ENCODE measurements around the gene ARHGEF1.

GRCh38 chr19:41919948-41920712 lies 37.1 kb downstream of the ARHGEF1 start:
- TF ChIP-seq EZH2 (IDR thresholded peaks at IDR 0.05; ENCODE audit: low read length) (no peak), CTCF (optimal IDR thresholded peaks at IDR 0.05 in 1 of 3, IDR thresholded peaks at IDR 0.05 in 1 of 3, conservative IDR thresholded peaks at IDR 0.05 in 1 of 3; ENCODE audit: extremely low read depth in 1 of 3, insufficient read depth in 2 of 3, low read length in 3 of 3) (no peak)
